NT2/D1 (cell line): ENCODE measurements around the gene TMEM163.

Source experiments
- SUZ12 ChIP-seq: IDR thresholded peaks from 2 replicates; pipeline ENCODE4 v1.6.1; 2011; ENCODE audit not compliant: insufficient read length, insufficient read depth; ENCODE audit errors: extremely low read depth
- YY1 ChIP-seq: IDR thresholded peaks from 2 replicates; pipeline ENCODE4 v1.6.1; 2011; ENCODE audit not compliant: insufficient read length, insufficient read depth
- ZNF274 ChIP-seq: IDR thresholded peaks from 2 replicates; pipeline ENCODE4 v1.6.1; 2011; ENCODE audit warnings: mild to moderate bottlenecking, low read depth, low read length

GRCh38 chr2:134722728-134723127, 3.9 kb upstream of the TMEM163 start:
- TF ChIP-seq ZNF274 (no peak), YY1 (no peak), SUZ12 (no peak)
